Neuron (in vitro differentiated cells): ENCODE data around the gene ARRB1.

Experiments used
- H2AFZ ChIP-seq: one replicate; pipeline ENCODE4 v1.6.1; 2013; ENCODE audit warnings: low read depth, mild to moderate bottlenecking, inconsistent platforms, low read length, moderate library complexity
- H3K27me3 ChIP-seq: one replicate; pipeline ENCODE4 v1.6.1; 2013; ENCODE audit warnings: low read length; ENCODE audit not compliant: insufficient read depth
- H3K36me3 ChIP-seq: one replicate; pipeline ENCODE4 v1.6.1; 2013; ENCODE audit warnings: low read length; ENCODE audit not compliant: insufficient read depth
- H3K4me1 ChIP-seq: one replicate; pipeline ENCODE4 v1.6.1; 2013; ENCODE audit warnings: low read length; ENCODE audit not compliant: insufficient read depth
- H3K4me3 ChIP-seq: 2 replicates; pipeline ENCODE4 v1.5.1; 2013; ENCODE audit warnings: mild to moderate bottlenecking, low read length, moderate library complexity
- H3K9me3 ChIP-seq: one replicate; pipeline ENCODE4 v1.6.1; 2013; ENCODE audit warnings: low read length

The ARRB1 gene

GRCh38 chr11:75286826-75287465 lies 64.5 kb downstream of the ARRB1 start:
- no peak overlapping the region for H2AFZ ChIP-seq
- no peaks in the 10 kb centered on the region for H3K9me3 ChIP-seq
- H3K36me3 ChIP-seq = no peaks in the 10 kb centered on the region

GRCh38 chr11:75285776-75286360 lies 65.6 kb downstream of the ARRB1 start:
- Histone ChIP-seq H3K4me3 (no peak overlapping the region), H3K36me3 (no peaks in the 10 kb centered on the region), H3K4me1 (peaks cover 7% of the 10 kb centered on the region)

More at GRCh38 chr11:75286826-75287465, 64.5 kb downstream of the ARRB1 start:
- Histone ChIP-seq H3K27me3 (no peaks in the 10 kb centered on the region), H3K4me1 (peaks cover 7% of the 10 kb centered on the region), H3K4me3 (no peak overlapping the region)

GRCh38 chr11:75283391-75283931 lies 68.0 kb downstream of the ARRB1 start:
- no peaks in the 10 kb centered on the region for H3K27me3 ChIP-seq
- H3K9me3 ChIP-seq = no peaks in the 10 kb centered on the region
- H3K4me3 ChIP-seq = no peak overlapping the region

More at GRCh38 chr11:75285776-75286360, 65.6 kb downstream of the ARRB1 start:
- H3K27me3 ChIP-seq = no peaks in the 10 kb centered on the region
- H2AFZ ChIP-seq = no peak overlapping the region
- H3K9me3 ChIP-seq = no peaks in the 10 kb centered on the region

GRCh38 chr11:75281469-75282095 lies 69.9 kb downstream of the ARRB1 start:
- no peaks in the 10 kb centered on the region for H3K36me3 ChIP-seq

More at GRCh38 chr11:75283391-75283931, 68.0 kb downstream of the ARRB1 start:
- no peaks in the 10 kb centered on the region for H3K36me3 ChIP-seq
- H3K4me1 ChIP-seq = peaks cover 7% of the 10 kb centered on the region
- H2AFZ ChIP-seq = no peak overlapping the region

GRCh38 chr11:75280770-75281468 lies 70.5 kb downstream of the ARRB1 start:
- H3K36me3 ChIP-seq = no peaks in the 10 kb centered on the region
- peaks cover 7% of the 10 kb centered on the region for H3K4me1 ChIP-seq

More at GRCh38 chr11:75281469-75282095, 69.9 kb downstream of the ARRB1 start:
- Histone ChIP-seq H3K4me1 (peaks cover 7% of the 10 kb centered on the region), H2AFZ (no peak overlapping the region), H3K9me3 (no peaks in the 10 kb centered on the region), H3K27me3 (no peaks in the 10 kb centered on the region), H3K4me3 (no peak overlapping the region)

GRCh38 chr11:75280227-75280701 lies 71.2 kb downstream of the ARRB1 start:
- Histone ChIP-seq H3K27me3 (no peaks in the 10 kb centered on the region), H3K4me3 (no peak overlapping the region), H3K4me1 (peaks cover 4% of the 10 kb centered on the region), H3K36me3 (no peaks in the 10 kb centered on the region), H3K9me3 (no peaks in the 10 kb centered on the region), H2AFZ (no peak overlapping the region)

More at GRCh38 chr11:75280770-75281468, 70.5 kb downstream of the ARRB1 start:
- Histone ChIP-seq H3K9me3 (no peaks in the 10 kb centered on the region), H2AFZ (no peak overlapping the region), H3K4me3 (no peak overlapping the region), H3K27me3 (no peaks in the 10 kb centered on the region)

GRCh38 chr11:75279273-75279672 lies 72.2 kb downstream of the ARRB1 start:
- H2AFZ ChIP-seq = no peak overlapping the region
- no peaks in the 10 kb centered on the region for H3K9me3 ChIP-seq
- H3K4me3 ChIP-seq = no peak overlapping the region
- H3K36me3 ChIP-seq = no peaks in the 10 kb centered on the region
- no peaks in the 10 kb centered on the region for H3K27me3 ChIP-seq
- H3K4me1 ChIP-seq = no peaks in the 10 kb centered on the region

- no peak overlapping the region for H3K4me3 ChIP-seq
- H3K9me3 ChIP-seq = no peaks in the 10 kb centered on the region
- no peak overlapping the region for H2AFZ ChIP-seq
- H3K4me1 ChIP-seq = no peaks in the 10 kb centered on the region
- H3K27me3 ChIP-seq = no peaks in the 10 kb centered on the region
- H3K36me3 ChIP-seq = no peaks in the 10 kb centered on the region
These were observed 73.3 kb downstream of the ARRB1 start for GRCh38 chr11:75277991-75278790.

- Histone ChIP-seq H3K9me3 (no peaks in the 10 kb centered on the region), H3K27me3 (no peaks in the 10 kb centered on the region), H2AFZ (no peak overlapping the region), H3K4me1 (no peaks in the 10 kb centered on the region), H3K4me3 (no peak overlapping the region), H3K36me3 (no peaks in the 10 kb centered on the region)
These were observed 74.2 kb downstream of the ARRB1 start for GRCh38 chr11:75277211-75277805.

- Histone ChIP-seq H3K4me3 (no peak overlapping the region), H3K4me1 (no peaks in the 10 kb centered on the region), H3K36me3 (no peaks in the 10 kb centered on the region), H2AFZ (no peak overlapping the region), H3K9me3 (no peaks in the 10 kb centered on the region), H3K27me3 (no peaks in the 10 kb centered on the region)
These were observed 74.8 kb downstream of the ARRB1 start for GRCh38 chr11:75276686-75277085.

GRCh38 chr11:75276186-75276585 lies 75.3 kb downstream of the ARRB1 start:
- H3K36me3 ChIP-seq = no peaks in the 10 kb centered on the region
- no peaks in the 10 kb centered on the region for H3K9me3 ChIP-seq
- no peaks in the 10 kb centered on the region for H3K27me3 ChIP-seq
- H3K4me3 ChIP-seq = no peak overlapping the region
- no peaks in the 10 kb centered on the region for H3K4me1 ChIP-seq
- H2AFZ ChIP-seq = no peak overlapping the region

- H3K4me1 ChIP-seq = no peaks in the 10 kb centered on the region
- H2AFZ ChIP-seq = no peak overlapping the region
- no peak overlapping the region for H3K4me3 ChIP-seq
- H3K9me3 ChIP-seq = no peaks in the 10 kb centered on the region
- no peaks in the 10 kb centered on the region for H3K27me3 ChIP-seq
- H3K36me3 ChIP-seq = no peaks in the 10 kb centered on the region
These were observed 75.9 kb downstream of the ARRB1 start for GRCh38 chr11:75275581-75275980.
